Pancreas (tissue), 10 donors: Measurements from ENCODE around the gene RNPS1. TPM values are rescaled to one million over a fixed set of nuclear protein-coding genes. Genes with fewer than 3 reads are reported as not detected.
A peak's percentile ranks its signal among the peaks of the same experiment; 100 is the strongest.

Experiments used
- ATAC-seq, 4 donors: fragments of 200-7000 bp; cut with Tn5 transposase; one replicate each; pipeline versions ENCODE4 v1.8.0 to v1.9.1; 2020; ENCODE audit warnings: mild to moderate bottlenecking in 4 of 4, moderate library complexity in 4 of 4
- DNase-seq, 6 donors: peaks; one replicate each; pipeline ENCODE4 v3.0.0-alpha.2; 2020
- FAIRE-seq: peaks from 2 replicates; lab custom pipeline; 2012; peaks lifted over from hg19 to GRCh38; lab: Jason Lieb, UNC
- H3K27ac ChIP-seq, 4 donors: fragments of 200-600 bp; sonication (generic); 1 replicate in 3 of 4; 2 replicates in 1 of 4; pipeline versions ENCODE4 v1.5.0 to v1.8.0; 2020
- H3K27me3 ChIP-seq, 4 donors: fragments of 200-600 bp; one replicate each; pipeline ENCODE4 v1.8.0; 2021
- H3K36me3 ChIP-seq, 3 donors: fragments of 200-600 bp; sonication (generic) in 1 of 3; one replicate each; pipeline versions ENCODE4 v1.5.0 to v1.8.0; 2020 to 2021
- H3K4me1 ChIP-seq, 3 donors: fragments of 200-600 bp; one replicate each; pipeline ENCODE4 v1.8.0; 2021
- H3K4me3 ChIP-seq, 4 donors: fragments of 200-600 bp; sonication (generic) in 2 of 4; one replicate each; pipeline versions ENCODE4 v1.5.0 to v1.8.0; 2020 to 2021
- H3K9me3 ChIP-seq, 4 donors: fragments of 200-600 bp; one replicate each; pipeline ENCODE4 v1.8.0; 2021
- WGBS, 2 donors: extraction: QIAGEN DNeasy Blood & Tissue Kit; methylation state at CpG; one replicate each; pipeline ENCODE4 v1.1.7; 2013; 5-methylcytosine and 5-hydroxymethylcytosine counted together
- intact Hi-C, 3 donors: fragments of 100-400 bp; cut with DNase I; formaldehyde crosslinking; loops; one replicate each; pipeline versions ENCODE4 v1.11.1 to v1.14.2; 2022
- microRNA-seq, 2 donors: library from miRNA; unstranded; fragments of <30 nt; microRNA quantifications; one replicate each; pipeline versions ENCODE4 to v1.1.0, GENCODE V29; 2019 to 2020
- polyA plus RNA-seq, 2 donors: library from polyadenylated mRNA; stranded (reverse); fragments of 200-250 nt; gene quantifications; one replicate each; pipeline ENCODE4 v1.2.3, GENCODE V29; 2013
- total RNA-seq, 6 donors: library from RNA; stranded (reverse); fragmentation: NEBNext Ultra II Directional in 4 of 6; extraction: Animal tissue kit (Norgen Biotek cat#: 25700) in 4 of 6; gene quantifications; one replicate each; pipeline versions ENCODE4 v1.2.1 to v1.2.4, GENCODE V29; 2021 to 2023
- TF ChIP-seq, protein P1 (sequence below), 4 donors: fragments of 200-600 bp; sonication (generic) in 3 of 4; IDR thresholded peaks; one replicate each; pipeline versions ENCODE4 v1.5.0 to v1.8.0; 2021; ENCODE audit warnings: antibody characterized with exemption in 4 of 4
- donor health status: healthy with polysubstance abuse.
- donor health status: DM: no; HTN: no; CAD: no; lungs with moderate emphysema.
- donor health status: DM: no; HTN: no; CAD: no.
- donor health status: control.
- donor health status: control.
- donor health status: Bipolar disorder and iron deficiency.
- donor health status: DM: yes; HTN: yes; CAD: no.
- donor health status: DM: no; HTN: no; CAD: no.
- donor health status: DM: no; HTN: no; CAD: no.
- donor health status: DM: yes; HTN: yes; CAD: no.

Gene RNPS1
- total and polyA plus RNA-seq, 8 donors: 36.0 to 103 (median 54.3) TPM

DNA sequence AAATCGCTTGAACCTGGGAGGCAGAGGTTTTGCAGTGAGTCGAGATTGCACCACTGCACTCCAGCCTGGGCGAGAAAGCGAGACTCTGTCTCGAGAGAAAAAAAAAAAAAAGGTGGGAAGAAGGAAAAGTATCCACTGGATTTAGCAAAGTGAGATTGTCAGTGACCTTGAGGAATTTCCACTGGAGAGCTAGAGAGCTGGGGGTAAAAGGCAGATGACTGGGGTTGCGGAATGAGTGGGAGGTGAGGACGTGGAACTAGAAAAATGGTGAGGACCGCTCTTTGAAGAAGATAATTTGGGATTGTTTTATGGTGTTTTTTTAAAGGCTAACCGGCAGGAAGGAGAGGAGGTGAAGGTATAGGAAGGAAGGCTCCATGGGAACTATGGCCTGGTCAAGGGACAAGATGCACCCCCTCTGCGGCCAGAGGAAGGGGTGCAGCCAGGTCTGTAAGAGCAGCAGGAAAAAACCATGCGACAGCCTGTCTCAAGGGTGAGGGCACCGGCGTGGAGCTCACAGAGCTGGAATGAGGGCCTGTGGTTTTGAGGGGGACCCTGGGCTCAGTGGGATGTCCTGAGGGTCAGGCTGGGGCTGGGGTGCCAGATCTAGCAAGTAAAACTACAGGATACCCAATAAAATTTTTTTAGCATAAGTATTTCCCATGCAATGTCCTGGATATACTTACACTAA is 63.4 kb downstream of the RNPS1 start:
- ATAC-seq: no peak
- Histone ChIP-seq H3K27ac (peak overlapping the region; percentile 90 to 95 (median 94)), H3K9me3 (no peaks in the 10 kb centered on the region), H3K27me3 (no peaks in the 10 kb centered on the region), H3K4me3 (peak overlapping the region; percentile 65 to 93 (median 85)), H3K4me1 (peaks cover 0 to 8% (median 0%) of the 10 kb centered on the region in 3 donors), H3K36me3 (peaks cover 0 to 23% (median 5%) of the 10 kb centered on the region in 3 donors)
- 79 to 82% methylated on average over 13 of the region's 13 CpGs for WGBS, 2 donors
- no peak for DNase-seq
- intact Hi-C loops: no loop called here
- FAIRE-seq: no peak
- TF ChIP-seq, protein P1, sequence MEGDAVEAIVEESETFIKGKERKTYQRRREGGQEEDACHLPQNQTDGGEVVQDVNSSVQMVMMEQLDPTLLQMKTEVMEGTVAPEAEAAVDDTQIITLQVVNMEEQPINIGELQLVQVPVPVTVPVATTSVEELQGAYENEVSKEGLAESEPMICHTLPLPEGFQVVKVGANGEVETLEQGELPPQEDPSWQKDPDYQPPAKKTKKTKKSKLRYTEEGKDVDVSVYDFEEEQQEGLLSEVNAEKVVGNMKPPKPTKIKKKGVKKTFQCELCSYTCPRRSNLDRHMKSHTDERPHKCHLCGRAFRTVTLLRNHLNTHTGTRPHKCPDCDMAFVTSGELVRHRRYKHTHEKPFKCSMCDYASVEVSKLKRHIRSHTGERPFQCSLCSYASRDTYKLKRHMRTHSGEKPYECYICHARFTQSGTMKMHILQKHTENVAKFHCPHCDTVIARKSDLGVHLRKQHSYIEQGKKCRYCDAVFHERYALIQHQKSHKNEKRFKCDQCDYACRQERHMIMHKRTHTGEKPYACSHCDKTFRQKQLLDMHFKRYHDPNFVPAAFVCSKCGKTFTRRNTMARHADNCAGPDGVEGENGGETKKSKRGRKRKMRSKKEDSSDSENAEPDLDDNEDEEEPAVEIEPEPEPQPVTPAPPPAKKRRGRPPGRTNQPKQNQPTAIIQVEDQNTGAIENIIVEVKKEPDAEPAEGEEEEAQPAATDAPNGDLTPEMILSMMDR (IDR thresholded peaks at IDR 0.05): no peak

Small RNA genes lying within 50 kb of the gene (microRNA-seq; reads per million reads assigned to microRNA genes)
- gene MIR3677 (0 to 0.29 reads per million in 2 donors), gene MIR4717 (0 reads per million in 2 donors)

Other genes starting within 250 kb of the RNPS1 start
- gene NPW, start 248.3 kb downstream of the RNPS1 start, total RNA-seq: 1 to 10 TPM in 2 of 6 donors, under 1 TPM in 4; 0.43 to 1.9 (median 0.50) TPM
- gene NPW, start 248.3 kb downstream of the RNPS1 start, polyA plus RNA-seq: 1 to 10 TPM; 1.3 to 2.7 TPM
- 10 to 100 TPM; 14.7 to 28.9 (median 23.0) TPM for gene NHERF2, start 241.2 kb downstream of the RNPS1 start, total RNA-seq
- 100 to 1,000 TPM in 1 of 2 donors, 10 to 100 TPM in 1; 60.7 to 144 TPM for gene NHERF2, start 241.2 kb downstream of the RNPS1 start, polyA plus RNA-seq
- gene NTHL1, start 220.3 kb downstream of the RNPS1 start, total RNA-seq: 10 to 100 TPM in 1 of 6 donors, 1 to 10 TPM in 5; 5.2 to 10.4 (median 8.4) TPM
- 10 to 100 TPM; 22.1 to 22.8 TPM for gene NTHL1, start 220.3 kb downstream of the RNPS1 start, polyA plus RNA-seq
- gene TSC2, start 220.1 kb downstream of the RNPS1 start, total RNA-seq: 10 to 100 TPM; 51.0 to 91.7 (median 77.6) TPM
- 100 to 1,000 TPM; 119 to 172 TPM for gene TSC2, start 220.1 kb downstream of the RNPS1 start, polyA plus RNA-seq
- 10 to 100 TPM; 29.8 to 50.5 (median 39.5) TPM for gene PKD1, start 132.2 kb downstream of the RNPS1 start, total RNA-seq
- gene PKD1, start 132.2 kb downstream of the RNPS1 start, polyA plus RNA-seq: 100 to 1,000 TPM in 1 of 2 donors, 10 to 100 TPM in 1; 68.6 to 127 TPM
- 10 to 100 TPM; 19.2 to 36.8 (median 28.4) TPM for gene RAB26, start 119.5 kb downstream of the RNPS1 start, total RNA-seq
- gene RAB26, start 119.5 kb downstream of the RNPS1 start, polyA plus RNA-seq: 100 to 1,000 TPM; 161 to 255 TPM
- 10 to 100 TPM; 25.3 to 45.1 (median 40.8) TPM for gene TRAF7, start 112.3 kb downstream of the RNPS1 start, total RNA-seq
- 10 to 100 TPM; 24.5 to 30.1 TPM for gene TRAF7, start 112.3 kb downstream of the RNPS1 start, polyA plus RNA-seq
- gene CASKIN1, start 71.5 kb downstream of the RNPS1 start, total RNA-seq: 1 to 10 TPM in 2 of 6 donors, under 1 TPM in 4; 0.61 to 1.7 (median 0.81) TPM
- gene CASKIN1, start 71.5 kb downstream of the RNPS1 start, polyA plus RNA-seq: 1 to 10 TPM; 1.5 to 2.1 TPM
- 10 to 100 TPM; 16.6 to 27.0 (median 19.1) TPM for gene MLST8, start 62.7 kb downstream of the RNPS1 start, total RNA-seq
- 10 to 100 TPM; 59.3 to 62.8 TPM for gene MLST8, start 62.7 kb downstream of the RNPS1 start, polyA plus RNA-seq
- gene BRICD5, start 57.3 kb downstream of the RNPS1 start, total RNA-seq: 1 to 10 TPM; 1.0 to 2.4 (median 2.0) TPM
- gene BRICD5, start 57.3 kb downstream of the RNPS1 start, polyA plus RNA-seq: 10 to 100 TPM in 1 of 2 donors, 1 to 10 TPM in 1; 8.9 to 24.5 TPM
- gene PGP, start 53.3 kb downstream of the RNPS1 start, total RNA-seq: 1 to 10 TPM; 2.9 to 5.8 (median 3.7) TPM
- 10 to 100 TPM in 1 of 2 donors, 1 to 10 TPM in 1; 8.9 to 10.2 TPM for gene PGP, start 53.3 kb downstream of the RNPS1 start, polyA plus RNA-seq
- 10 to 100 TPM in 2 of 6 donors, 1 to 10 TPM in 4; 8.7 to 13.2 (median 9.4) TPM for gene E4F1, start 44.5 kb downstream of the RNPS1 start, total RNA-seq
- gene E4F1, start 44.5 kb downstream of the RNPS1 start, polyA plus RNA-seq: 10 to 100 TPM; 47.8 to 48.4 TPM
- 1 to 10 TPM in 1 of 6 donors, under 1 TPM in 5; 0.31 to 1.3 (median 0.67) TPM for gene DNASE1L2, start 31.7 kb downstream of the RNPS1 start, total RNA-seq
- gene DNASE1L2, start 31.7 kb downstream of the RNPS1 start, polyA plus RNA-seq: 1 to 10 TPM; 3.4 to 4.9 TPM
- 10 to 100 TPM; 31.9 to 64.4 (median 36.3) TPM for gene ECI1, start 16.5 kb downstream of the RNPS1 start, total RNA-seq
- gene ECI1, start 16.5 kb downstream of the RNPS1 start, polyA plus RNA-seq: 10 to 100 TPM; 51.1 to 72.5 TPM
- 10 to 100 TPM; 12.7 to 26.5 (median 16.5) TPM for gene ABCA3, start 72.6 kb upstream of the RNPS1 start, total RNA-seq
- 10 to 100 TPM; 22.6 to 22.8 TPM for gene ABCA3, start 72.6 kb upstream of the RNPS1 start, polyA plus RNA-seq
- 1 to 10 TPM in 4 of 6 donors, under 1 TPM in 2; 0.69 to 2.6 (median 1.3) TPM for gene CCNF, start 161.3 kb upstream of the RNPS1 start, total RNA-seq
- under 1 TPM; 0.77 to 0.91 TPM for gene CCNF, start 161.3 kb upstream of the RNPS1 start, polyA plus RNA-seq
- under 1 TPM in 5 of 6 donors, not detected in 1; 0.16 to 0.82 (median 0.76) TPM for gene TEDC2, start 192.0 kb upstream of the RNPS1 start, total RNA-seq
- 1 to 10 TPM; 1.1 to 1.4 TPM for gene TEDC2, start 192.0 kb upstream of the RNPS1 start, polyA plus RNA-seq
- gene NTN3, start 203.2 kb upstream of the RNPS1 start, total RNA-seq: under 1 TPM in 3 of 6 donors, not detected in 3; 0.09 to 0.22 (median 0.20) TPM
- under 1 TPM; 0.07 to 0.08 TPM for gene NTN3, start 203.2 kb upstream of the RNPS1 start, polyA plus RNA-seq
- 10 to 100 TPM; 16.8 to 23.7 (median 19.7) TPM for gene TBC1D24, start 207.0 kb upstream of the RNPS1 start, total RNA-seq
- 10 to 100 TPM; 10.8 to 16.0 TPM for gene TBC1D24, start 207.0 kb upstream of the RNPS1 start, polyA plus RNA-seq
- gene ATP6V0C, start 245.8 kb upstream of the RNPS1 start, total RNA-seq: 10 to 100 TPM; 39.9 to 92.3 (median 66.8) TPM
- gene ATP6V0C, start 245.8 kb upstream of the RNPS1 start, polyA plus RNA-seq: 100 to 1,000 TPM in 1 of 2 donors, 10 to 100 TPM in 1; 59.8 to 124 TPM